Myocyte (in vitro differentiated cells): Measurements from ENCODE around the gene LDLRAD4. TPM values are rescaled to one million over a fixed set of nuclear protein-coding genes. Genes with fewer than 3 reads are reported as not detected.
"Not testable (repeated sequence)": the region's sequence is repeated elsewhere in the genome, so short reads cannot be mapped to it uniquely, and the experiment has no call there.

ENCODE experiments used
- DNase-seq: peaks from one replicate; pipeline ENCODE4 v3.0.0-alpha.2; 2012; ENCODE audit warnings: low read depth
- total RNA-seq: library from RNA; depleted of rRNA; stranded (reverse); fragments of >200 nt; gene quantifications from 2 replicates; pipeline ENCODE4 v1.2.3, GENCODE V29; 2014

LDLRAD4 gene
- total RNA-seq, 1 donor from 2014 or later: 1.7 TPM

GRCh38 chr18:13245481-13246000 lies 27.0 kb downstream of the LDLRAD4 start:
- no peak for DNase-seq

DNA sequence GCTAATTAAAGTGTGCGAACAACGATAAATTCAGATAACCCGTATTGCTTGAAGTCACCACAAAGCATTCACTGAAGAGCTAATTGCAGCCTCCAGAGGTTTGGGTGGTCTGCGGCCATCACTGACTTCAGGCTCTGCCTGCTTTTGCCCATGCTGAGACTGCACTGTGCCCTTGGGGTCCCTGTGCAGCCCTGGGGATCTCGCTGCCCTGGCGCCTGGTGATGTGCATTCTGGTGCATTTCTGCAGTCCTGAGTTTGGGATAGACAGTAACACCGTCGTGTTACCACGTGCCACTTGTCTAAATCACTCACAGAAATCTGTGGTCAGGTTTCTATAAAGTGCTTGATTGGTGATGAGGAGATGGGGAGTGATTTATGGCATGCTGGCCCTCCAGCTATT lies 27.6 kb downstream of the LDLRAD4 start:
- no peak for DNase-seq

DNA sequence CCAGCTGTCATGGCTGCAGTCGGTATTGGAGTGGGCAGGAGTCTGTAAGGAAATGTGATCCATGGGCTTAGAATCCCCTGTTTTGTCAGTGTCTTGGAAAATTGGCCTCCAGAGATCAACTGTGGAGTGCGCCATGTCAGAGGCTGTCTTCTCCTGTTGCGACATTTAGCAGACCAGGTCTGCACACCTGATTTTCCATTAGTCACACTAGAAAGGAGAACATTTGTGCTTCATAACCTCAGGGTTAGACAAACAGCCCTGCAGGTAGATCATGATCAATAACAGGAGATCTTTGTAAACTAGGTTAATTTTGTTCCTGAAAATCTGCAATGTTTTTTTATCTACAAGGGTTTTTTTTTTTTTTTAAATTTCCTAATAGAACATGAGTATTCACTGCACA lies 28.0 kb downstream of the LDLRAD4 start:
- DNase-seq: no peak

DNA sequence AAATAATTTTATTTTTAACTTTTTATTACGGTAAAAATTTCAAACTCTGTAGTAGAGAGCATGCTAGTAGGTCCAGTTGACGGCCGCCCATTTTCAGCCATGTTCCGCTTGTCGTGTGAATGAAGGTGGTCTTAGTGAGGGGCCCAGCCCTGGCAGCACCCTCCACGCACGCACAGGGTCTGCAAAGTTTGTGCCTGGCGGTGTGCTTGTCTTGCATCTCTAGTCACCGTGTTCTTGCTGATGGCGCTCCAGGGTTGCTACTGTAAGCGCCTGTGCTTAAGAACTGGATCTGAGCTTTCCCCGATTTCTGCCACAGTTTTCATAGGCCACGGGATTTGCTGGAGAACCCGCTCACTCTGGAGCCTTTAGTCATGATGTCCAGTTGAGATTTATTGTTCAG lies 28.9 kb downstream of the LDLRAD4 start:
- DNase-seq: no peak

GRCh38 chr18:13252686-13253410 lies 34.3 kb downstream of the LDLRAD4 start:
- no peak for DNase-seq

DNA sequence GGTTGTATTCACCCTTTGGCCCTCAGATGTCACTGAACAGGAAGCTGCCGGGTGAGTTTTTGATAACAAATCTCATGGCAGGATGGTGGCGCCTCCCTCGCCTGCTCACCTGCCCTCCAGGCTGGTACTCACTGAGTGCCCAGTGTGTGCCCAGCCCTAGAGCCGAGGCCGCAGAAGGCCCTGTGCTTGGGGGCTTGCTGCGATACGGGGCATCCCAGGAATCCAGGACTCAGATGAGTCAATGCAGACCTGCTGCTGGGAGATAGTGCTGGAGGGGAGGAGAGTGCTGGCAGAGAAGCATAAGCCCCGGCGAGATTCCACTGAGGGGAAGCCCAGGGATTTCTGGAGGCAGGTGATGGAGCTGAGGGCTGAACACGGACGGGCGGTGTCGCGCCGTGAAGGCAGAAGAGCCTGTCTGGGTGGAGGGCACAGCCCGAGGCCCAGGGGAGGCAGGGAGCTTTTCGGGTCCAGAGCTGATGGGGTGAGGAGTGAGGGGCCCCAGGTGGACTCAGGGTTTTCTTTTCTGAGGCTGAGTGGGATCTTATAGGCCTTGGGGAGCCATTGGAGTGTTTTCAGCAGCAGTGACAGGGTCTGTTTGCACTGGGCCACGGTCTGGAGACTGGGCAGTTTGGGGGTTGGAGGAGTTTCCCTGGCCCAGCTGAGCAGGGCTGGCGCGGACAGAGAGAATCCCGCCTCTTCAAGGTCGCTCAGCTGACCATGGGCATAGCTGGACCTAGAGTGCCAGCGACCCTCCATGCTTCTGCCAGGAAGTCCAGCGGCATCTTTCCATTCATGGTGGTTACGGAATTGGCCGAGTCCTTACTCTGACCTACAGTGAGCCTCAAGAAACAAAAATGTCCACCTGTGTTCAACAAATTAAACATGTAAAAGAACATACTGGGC lies 35.5 kb downstream of the LDLRAD4 start:
- no peak for DNase-seq

- DNase-seq: no peak
Observed at GRCh38 chr18:13254971-13255927, 36.7 kb downstream of the LDLRAD4 start.

- DNase-seq: no peak
Observed at GRCh38 chr18:13256444-13257305, 38.1 kb downstream of the LDLRAD4 start.

GRCh38 chr18:13257361-13257980 lies 38.9 kb downstream of the LDLRAD4 start:
- DNase-seq: no peak

DNA sequence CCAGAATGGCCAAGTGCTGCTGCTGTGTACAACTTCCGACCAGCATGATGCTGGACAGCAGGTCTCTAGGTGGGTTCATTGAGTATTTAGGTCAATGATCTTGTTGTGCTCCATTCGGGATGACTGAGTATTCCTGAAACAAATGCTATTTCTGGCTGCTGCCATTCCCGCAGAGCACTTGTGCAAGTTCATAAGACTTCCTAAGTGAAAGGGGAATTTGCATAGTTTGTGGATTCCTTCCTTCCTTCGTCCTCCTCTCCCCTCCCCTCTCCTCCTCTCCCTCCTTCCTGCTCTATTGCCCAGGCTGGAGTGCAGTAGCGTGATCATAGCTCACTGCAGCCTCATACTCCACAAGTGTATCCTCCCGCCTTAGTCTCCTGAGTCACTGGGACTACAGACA lies 40.4 kb downstream of the LDLRAD4 start:
- no peak for DNase-seq

DNA sequence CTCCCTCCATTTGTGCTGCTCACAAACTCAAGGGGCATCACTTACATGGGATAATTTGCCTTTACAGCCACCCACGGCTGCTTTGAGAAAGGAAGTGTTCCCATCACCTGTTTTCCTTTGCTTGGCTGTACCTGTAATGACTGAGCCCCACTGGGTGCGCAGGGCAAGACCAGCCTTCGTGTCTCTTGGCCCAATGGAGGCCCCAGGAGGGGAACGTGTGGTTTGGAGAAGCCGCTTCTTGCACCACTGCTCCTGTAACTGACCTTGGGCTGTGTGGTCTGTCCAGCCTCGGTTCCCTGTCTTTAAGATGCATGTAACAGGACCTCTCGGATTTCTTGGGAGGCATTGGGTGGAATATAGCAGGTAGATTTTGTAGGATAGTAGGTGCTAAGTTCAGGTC lies 41.1 kb downstream of the LDLRAD4 start:
- DNase-seq: no peak

GRCh38 chr18:13260197-13260934 lies 41.8 kb downstream of the LDLRAD4 start:
- no peak for DNase-seq

DNA sequence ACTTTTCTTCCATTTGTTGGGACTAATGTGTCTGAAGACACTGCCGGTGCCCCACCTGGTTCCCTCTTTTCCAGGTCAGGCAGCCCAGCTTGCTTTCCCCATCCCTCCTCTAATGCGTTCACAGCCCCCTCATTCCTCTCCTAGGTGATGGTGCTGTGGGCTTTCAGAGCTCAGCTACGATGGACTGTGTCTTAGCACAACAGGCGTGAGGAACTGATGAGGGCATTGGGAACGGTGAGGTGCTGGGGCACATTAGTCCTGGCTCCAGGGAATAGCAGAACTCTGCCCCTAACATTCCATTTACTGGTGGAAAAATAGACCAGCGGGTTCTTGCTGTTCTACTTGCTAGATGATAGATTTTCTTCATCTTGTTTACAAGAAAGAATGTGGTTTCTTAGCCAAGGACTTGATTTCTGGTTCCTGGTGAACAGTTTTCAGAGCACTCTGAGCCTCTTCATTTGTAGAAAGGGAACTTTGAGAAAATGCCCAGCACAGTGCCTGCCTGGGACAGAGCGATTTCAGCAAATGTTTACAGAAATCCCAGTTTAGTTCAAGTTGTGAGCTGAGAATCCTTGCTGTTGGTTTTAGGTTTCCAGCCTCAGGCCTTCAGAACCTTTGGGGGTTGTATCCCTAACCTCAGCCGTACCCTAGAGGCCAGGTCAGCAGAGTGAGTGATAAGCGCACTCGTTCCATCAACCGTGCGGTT lies 42.5 kb downstream of the LDLRAD4 start:
- no peak for DNase-seq

DNA sequence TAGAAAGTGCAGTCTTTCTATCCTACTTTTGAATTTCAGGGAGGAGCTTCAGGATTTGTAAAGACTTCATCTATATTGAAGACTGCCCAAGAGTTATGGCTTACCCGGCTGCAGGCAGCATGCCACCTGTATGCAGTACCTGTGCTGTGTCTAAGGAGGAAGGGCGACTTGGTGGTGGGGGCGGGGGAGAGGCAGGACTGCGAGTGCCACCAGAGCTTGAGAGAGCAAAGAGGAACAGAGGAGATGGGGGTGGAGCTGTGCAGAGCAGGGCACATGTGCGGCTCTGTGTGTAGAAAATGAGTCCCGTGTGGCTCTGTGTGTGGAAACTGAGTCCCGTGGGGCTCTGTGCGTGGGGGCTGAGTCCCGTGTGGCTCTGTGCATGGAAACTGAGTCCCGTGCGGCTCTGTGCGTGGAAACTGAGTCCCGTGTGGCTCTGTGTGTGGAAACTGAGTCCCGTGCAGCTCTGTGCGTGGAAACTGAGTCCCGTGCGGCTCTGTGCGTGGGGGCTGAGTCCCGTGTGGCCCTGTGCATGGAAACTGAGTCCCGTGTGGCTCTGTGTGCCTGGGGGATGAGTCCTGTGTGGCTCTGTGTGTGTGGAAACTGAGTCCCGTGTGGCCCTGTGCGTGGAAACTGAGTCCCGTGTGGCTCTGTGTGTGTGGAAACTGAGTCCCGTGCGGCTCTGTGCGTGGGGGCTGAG lies 43.2 kb downstream of the LDLRAD4 start:
- DNase-seq: no peak

DNA sequence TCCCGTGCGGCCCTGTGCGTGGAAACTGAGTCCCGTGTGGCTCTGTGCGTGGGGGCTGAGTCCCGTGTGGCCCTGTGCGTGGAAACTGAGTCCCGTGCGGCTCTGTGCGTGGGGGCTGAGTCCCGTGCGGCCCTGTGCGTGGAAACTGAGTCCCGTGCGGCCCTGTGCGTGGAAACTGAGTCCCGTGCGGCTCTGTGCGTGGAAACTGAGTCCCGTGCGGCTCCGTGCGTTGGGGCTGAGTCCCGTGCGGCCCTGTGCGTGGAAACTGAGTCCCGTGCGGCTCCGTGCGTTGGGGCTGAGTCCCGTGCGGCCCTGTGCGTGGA lies 43.8 kb downstream of the LDLRAD4 start:
- not testable (repeated sequence) for DNase-seq

GRCh38 chr18:13262839-13263691 lies 44.5 kb downstream of the LDLRAD4 start:
- DNase-seq: no peak
